Progenitor cell of endocrine pancreas (in vitro differentiated cells): ENCODE measurements around the gene ABCG2. TPM values are rescaled to one million over a fixed set of nuclear protein-coding genes. Genes with fewer than 3 reads are reported as not detected.

ENCODE experiments used
- DNase-seq: peaks from one replicate; pipeline ENCODE4 v3.0.0; 2021; ENCODE audit warnings: low spot score; ENCODE audit not compliant: unreplicated experiment
- H3K27ac Mint-ChIP-seq: 2 replicates; pipeline ENCODE4 v1.8.0; 2021; ENCODE audit warnings: mild to moderate bottlenecking, moderate library complexity, mixed read lengths
- H3K27me3 Mint-ChIP-seq: 2 replicates; pipeline ENCODE4 v1.8.0; 2021; ENCODE audit warnings: mixed read lengths
- H3K36me3 Mint-ChIP-seq: 2 replicates; pipeline ENCODE4 v1.8.0; 2022; ENCODE audit warnings: mixed read lengths; ENCODE audit not compliant: insufficient read depth
- H3K4me1 Mint-ChIP-seq: 2 replicates; pipeline ENCODE4 v1.8.0; 2021; ENCODE audit warnings: low read depth, mixed read lengths
- H3K4me3 Mint-ChIP-seq: 2 replicates; pipeline ENCODE4 v1.8.0; 2021; ENCODE audit warnings: low read depth, mild to moderate bottlenecking, moderate library complexity, mixed read lengths
- H3K9me3 Mint-ChIP-seq: 2 replicates; pipeline ENCODE4 v1.8.0; 2021; ENCODE audit warnings: low read depth, mixed read lengths
- total RNA-seq: library from RNA; stranded (reverse); gene quantifications from 2 replicates; pipeline ENCODE4 v1.2.1, GENCODE V29; 2021
- TF ChIP-seq, protein P1 (sequence below): fragments of 200-600 bp; sonication (generic); IDR thresholded peaks from one replicate; pipeline ENCODE4 v1.5.0; 2021; ENCODE audit warnings: antibody characterized with exemption, mild to moderate bottlenecking; ENCODE audit not compliant: unreplicated experiment

The ABCG2 gene
- total RNA-seq, 1 donor from 2014 or later: 2.3 TPM

DNA sequence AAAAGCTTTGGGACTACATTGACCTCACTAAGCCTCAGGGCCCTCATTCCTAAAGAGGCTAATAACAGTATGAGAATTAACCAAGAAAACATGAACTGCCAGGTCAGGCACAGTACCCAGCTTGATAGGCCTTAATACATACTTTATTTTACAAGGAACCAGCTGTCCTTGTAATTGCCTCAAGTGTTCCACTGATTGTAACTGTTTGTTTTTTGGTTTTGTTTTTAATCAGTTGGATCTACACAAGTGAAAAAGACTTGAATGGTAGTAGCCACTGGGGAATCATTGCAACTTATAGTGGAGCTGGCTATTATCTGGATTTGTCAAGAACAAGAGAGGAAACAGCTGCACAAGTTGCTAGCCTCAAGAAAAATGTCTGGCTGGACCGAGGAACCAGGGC lies 115.4 kb downstream of the ABCG2 start:
- no peaks in the 10 kb centered on the region for H3K9me3 Mint-ChIP-seq
- H3K4me3 Mint-ChIP-seq: no peak overlapping the region
- no peak for DNase-seq
- H3K27me3 Mint-ChIP-seq: no peaks in the 10 kb centered on the region
- H3K4me1 Mint-ChIP-seq: no peaks in the 10 kb centered on the region
- H3K36me3 Mint-ChIP-seq: peaks cover 29% of the 10 kb centered on the region
- H3K27ac Mint-ChIP-seq: no peak overlapping the region
- TF ChIP-seq, protein P1, sequence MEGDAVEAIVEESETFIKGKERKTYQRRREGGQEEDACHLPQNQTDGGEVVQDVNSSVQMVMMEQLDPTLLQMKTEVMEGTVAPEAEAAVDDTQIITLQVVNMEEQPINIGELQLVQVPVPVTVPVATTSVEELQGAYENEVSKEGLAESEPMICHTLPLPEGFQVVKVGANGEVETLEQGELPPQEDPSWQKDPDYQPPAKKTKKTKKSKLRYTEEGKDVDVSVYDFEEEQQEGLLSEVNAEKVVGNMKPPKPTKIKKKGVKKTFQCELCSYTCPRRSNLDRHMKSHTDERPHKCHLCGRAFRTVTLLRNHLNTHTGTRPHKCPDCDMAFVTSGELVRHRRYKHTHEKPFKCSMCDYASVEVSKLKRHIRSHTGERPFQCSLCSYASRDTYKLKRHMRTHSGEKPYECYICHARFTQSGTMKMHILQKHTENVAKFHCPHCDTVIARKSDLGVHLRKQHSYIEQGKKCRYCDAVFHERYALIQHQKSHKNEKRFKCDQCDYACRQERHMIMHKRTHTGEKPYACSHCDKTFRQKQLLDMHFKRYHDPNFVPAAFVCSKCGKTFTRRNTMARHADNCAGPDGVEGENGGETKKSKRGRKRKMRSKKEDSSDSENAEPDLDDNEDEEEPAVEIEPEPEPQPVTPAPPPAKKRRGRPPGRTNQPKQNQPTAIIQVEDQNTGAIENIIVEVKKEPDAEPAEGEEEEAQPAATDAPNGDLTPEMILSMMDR: no peak

DNA sequence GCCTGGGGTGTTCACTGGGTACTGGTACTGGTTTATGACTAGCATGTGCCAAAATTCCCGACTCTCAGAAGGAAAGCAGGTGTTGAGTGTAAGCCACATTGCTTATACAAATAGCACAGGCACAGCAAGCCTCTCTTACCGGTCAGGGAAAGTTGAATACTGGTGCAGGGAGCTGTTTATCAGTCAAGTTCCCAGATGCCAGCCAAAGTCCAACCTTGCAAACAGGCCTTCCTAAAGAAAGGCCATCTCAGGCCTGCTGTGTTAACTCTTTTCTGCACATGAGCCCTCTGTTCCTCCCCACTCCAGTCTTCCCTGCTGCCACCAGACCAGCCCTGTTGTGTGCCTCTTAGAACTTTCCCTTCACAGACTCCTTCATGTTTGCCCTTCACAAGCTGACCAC lies 116.8 kb downstream of the ABCG2 start:
- H3K27me3 Mint-ChIP-seq: no peaks in the 10 kb centered on the region
- no peak overlapping the region for H3K4me3 Mint-ChIP-seq
- TF ChIP-seq, protein P1: no peak
- no peak overlapping the region for H3K27ac Mint-ChIP-seq
- no peaks in the 10 kb centered on the region for H3K4me1 Mint-ChIP-seq
- no peaks in the 10 kb centered on the region for H3K9me3 Mint-ChIP-seq
- no peak for DNase-seq
- peaks cover 28% of the 10 kb centered on the region for H3K36me3 Mint-ChIP-seq

DNA sequence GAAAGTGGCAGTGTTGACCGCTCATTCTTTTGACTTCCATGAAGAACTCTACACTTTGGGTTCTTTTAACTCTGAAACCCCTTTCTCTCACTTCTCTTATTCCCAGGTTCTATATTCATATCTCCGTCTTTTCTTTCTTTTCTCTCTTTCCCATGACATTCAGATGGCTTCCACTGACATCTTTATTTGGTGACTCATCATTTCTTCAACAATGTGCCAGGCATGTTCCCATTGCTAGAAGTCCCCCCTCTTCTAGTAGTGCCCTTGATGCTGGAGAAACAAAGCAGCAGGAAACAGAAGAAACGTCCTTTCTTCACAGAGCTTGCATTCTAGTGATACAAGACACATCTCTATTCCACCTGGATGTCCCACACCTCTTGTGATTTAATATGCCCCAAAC lies 117.7 kb downstream of the ABCG2 start:
- Mint-ChIP-seq H3K9me3 (no peaks in the 10 kb centered on the region), H3K4me1 (no peaks in the 10 kb centered on the region), H3K27me3 (no peaks in the 10 kb centered on the region), H3K27ac (no peak overlapping the region), H3K36me3 (peaks cover 31% of the 10 kb centered on the region), H3K4me3 (no peak overlapping the region)
- TF ChIP-seq, protein P1: no peak
- no peak for DNase-seq

Other genes starting within 250 kb of the ABCG2 start
- gene SPP1, start 182.9 kb downstream of the ABCG2 start, total RNA-seq: 3.7 and 11.1 TPM in 2 replicates
- gene PKD2, start 151.0 kb downstream of the ABCG2 start, total RNA-seq: 40.3 and 41.1 TPM in 2 replicates
- gene PPM1K, start 125.9 kb upstream of the ABCG2 start, total RNA-seq: 19.6 and 23.7 TPM in 2 replicates
- gene HERC6, start 220.2 kb upstream of the ABCG2 start, total RNA-seq: 6.2 and 7.3 TPM in 2 replicates